CD4-positive, alpha-beta T cell (primary cell): Measurements from ENCODE around the gene ZNF764. TPM values are rescaled to one million over a fixed set of nuclear protein-coding genes. Genes with fewer than 3 reads are reported as not detected.
A peak's percentile ranks its signal among the peaks of the same experiment; 100 is the strongest.

Experiments used
- ATAC-seq: fragments of 200-7000 bp; cut with Tn5 transposase; one replicate; pipeline ENCODE4 v1.10.0; 2022; ENCODE audit warnings: mild to moderate bottlenecking; ENCODE audit not compliant: poor library complexity
- CTCF ChIA-PET: fragments of 350-600 bp; sonication (Branson Sonifier 250); formaldehyde crosslinking; loops from one replicate; lab custom pipeline; 2021; ENCODE audit warnings: antibody characterized with exemption, inconsistent platforms; lab: Charles Lee
- POLR2A ChIA-PET: fragments of 350-600 bp; sonication (Branson Sonifier 250); formaldehyde crosslinking; loops from one replicate; lab custom pipeline; 2021; ENCODE audit warnings: antibody characterized with exemption, inconsistent platforms; lab: Charles Lee
- DNase-seq, 14 experiments: peaks; one replicate each; pipeline ENCODE4 v3.0.0-alpha.2; 2013 to 2020; ENCODE audit warnings: mixed read lengths in 2 of 14
- H3K27ac ChIP-seq, 2 donors: one replicate each; pipeline versions ENCODE4 v1.5.1 to v1.7.0; 2013; ENCODE audit warnings: low read length in 2 of 2, low read depth in 1 of 2, mild to moderate bottlenecking in 1 of 2
- H3K27me3 ChIP-seq, 2 experiments: 1 replicate in 1 of 2; 2 replicates in 1 of 2; pipeline versions ENCODE4 v1.6.1 to v1.7.0; 2013; ENCODE audit warnings: low read length in 2 of 2, control low read depth in 1 of 2, mild to moderate bottlenecking in 1 of 2, moderate library complexity in 1 of 2; ENCODE audit not compliant: insufficient read depth in 2 of 2, control insufficient read depth in 1 of 2
- H3K36me3 ChIP-seq: one replicate; pipeline ENCODE4 v1.6.1; 2013; ENCODE audit warnings: low read length, control low read depth; ENCODE audit not compliant: insufficient read depth
- H3K4me1 ChIP-seq: one replicate; pipeline ENCODE4 v1.6.1; 2013; ENCODE audit warnings: low read length, control low read depth; ENCODE audit not compliant: insufficient read depth
- H3K4me3 ChIP-seq: one replicate; pipeline ENCODE4 v1.5.1; 2013; ENCODE audit warnings: mild to moderate bottlenecking, low read length, moderate library complexity
- H3K9me3 ChIP-seq, 2 experiments: 1 replicate in 1 of 2; 2 replicates in 1 of 2; pipeline versions ENCODE4 v1.6.1 to v1.7.0; 2013; ENCODE audit warnings: low read length in 2 of 2, mild to moderate bottlenecking in 2 of 2, control low read depth in 1 of 2, moderate library complexity in 1 of 2; ENCODE audit not compliant: control insufficient read depth in 1 of 2, insufficient read depth in 1 of 2
- H3K27ac Mint-ChIP-seq: one replicate; pipeline ENCODE4 v1.8.0; 2020; ENCODE audit warnings: mixed read lengths
- H3K27me3 Mint-ChIP-seq: one replicate; pipeline ENCODE4 v1.8.0; 2021; ENCODE audit warnings: mixed read lengths
- H3K36me3 Mint-ChIP-seq: one replicate; pipeline ENCODE4 v1.8.0; 2021; ENCODE audit warnings: low read depth, mixed read lengths
- H3K4me1 Mint-ChIP-seq: one replicate; pipeline ENCODE4 v1.8.0; 2021; ENCODE audit warnings: low read depth, mixed read lengths
- H3K4me3 Mint-ChIP-seq: one replicate; pipeline ENCODE4 v1.8.0; 2020; ENCODE audit warnings: mild to moderate bottlenecking, mixed read lengths
- H3K9me3 Mint-ChIP-seq: one replicate; pipeline ENCODE4 v1.8.0; 2020; ENCODE audit warnings: mixed read lengths
- intact Hi-C, 2 experiments: fragments of 100-400 bp; cut with DNase I in 1 of 2; cut with micrococcal nuclease in 1 of 2; formaldehyde crosslinking; loops; one replicate each; pipeline versions ENCODE4 v1.15.1 to v1.9.0; 2023 to 2025; cut with DNase I, micrococcal nuclease
- total RNA-seq, 174 experiments: library from RNA in 2 of 174; stranded (reverse) in 2 of 174; gene quantifications; one replicate each; pipeline ENCODE4 v1.2.3 and lab custom pipeline; 2021 to 2026
- TF ChIP-seq, protein P1 (sequence below): fragments of 200-600 bp; IDR thresholded peaks from one replicate; pipeline ENCODE4 v1.8.0; 2022; ENCODE audit warnings: antibody characterized with exemption, mild to moderate bottlenecking

Gene ZNF764
- total RNA-seq, 2 experiments from 2014 or later = 20.4 to 22.9 TPM

DNA sequence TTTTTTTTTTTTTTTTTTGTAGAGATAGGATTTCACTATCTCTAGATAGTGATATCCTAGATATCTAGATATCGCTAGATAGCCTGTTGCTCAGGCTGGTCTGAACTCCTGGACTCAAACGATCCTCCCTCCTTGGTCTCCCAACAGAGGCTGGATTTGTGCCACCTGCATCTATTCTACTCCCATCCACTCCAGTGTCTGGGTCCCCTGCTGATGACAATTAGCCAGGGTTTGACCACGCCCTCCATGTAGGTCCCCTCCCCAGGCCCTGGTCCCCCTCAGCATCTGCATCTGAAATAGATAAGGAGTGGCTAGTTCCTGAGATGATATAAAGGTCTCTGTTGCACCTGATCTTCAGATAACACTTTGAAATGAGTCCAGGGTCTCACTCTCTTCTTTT lies 11.1 kb upstream of the ZNF764 start:
- no peaks in the 10 kb centered on the region for H3K9me3 Mint-ChIP-seq
- Histone ChIP-seq H3K36me3 (peaks cover 8% of the 10 kb centered on the region), H3K4me1 (peaks cover 60% of the 10 kb centered on the region), H3K27ac (peak overlapping the region; percentile 34 to 87), H3K4me3 (no peak overlapping the region), H3K9me3 (no peaks in the 10 kb centered on the region), H3K27me3 (no peaks in the 10 kb centered on the region)
- intact Hi-C loops = no loop called here
- H3K36me3 Mint-ChIP-seq = no peaks in the 10 kb centered on the region
- H3K27ac Mint-ChIP-seq = peak overlapping the region; percentile 98
- peaks cover 47% of the 10 kb centered on the region for H3K4me1 Mint-ChIP-seq
- TF ChIP-seq, protein P1, sequence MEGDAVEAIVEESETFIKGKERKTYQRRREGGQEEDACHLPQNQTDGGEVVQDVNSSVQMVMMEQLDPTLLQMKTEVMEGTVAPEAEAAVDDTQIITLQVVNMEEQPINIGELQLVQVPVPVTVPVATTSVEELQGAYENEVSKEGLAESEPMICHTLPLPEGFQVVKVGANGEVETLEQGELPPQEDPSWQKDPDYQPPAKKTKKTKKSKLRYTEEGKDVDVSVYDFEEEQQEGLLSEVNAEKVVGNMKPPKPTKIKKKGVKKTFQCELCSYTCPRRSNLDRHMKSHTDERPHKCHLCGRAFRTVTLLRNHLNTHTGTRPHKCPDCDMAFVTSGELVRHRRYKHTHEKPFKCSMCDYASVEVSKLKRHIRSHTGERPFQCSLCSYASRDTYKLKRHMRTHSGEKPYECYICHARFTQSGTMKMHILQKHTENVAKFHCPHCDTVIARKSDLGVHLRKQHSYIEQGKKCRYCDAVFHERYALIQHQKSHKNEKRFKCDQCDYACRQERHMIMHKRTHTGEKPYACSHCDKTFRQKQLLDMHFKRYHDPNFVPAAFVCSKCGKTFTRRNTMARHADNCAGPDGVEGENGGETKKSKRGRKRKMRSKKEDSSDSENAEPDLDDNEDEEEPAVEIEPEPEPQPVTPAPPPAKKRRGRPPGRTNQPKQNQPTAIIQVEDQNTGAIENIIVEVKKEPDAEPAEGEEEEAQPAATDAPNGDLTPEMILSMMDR = no peak
- CTCF ChIA-PET = interaction anchor here (1.4 kb wide), 1 partner anchor 34 kb away, joined by 8 read pairs; no protein-coding TSS in a partner anchor
- POLR2A ChIA-PET = interaction anchor here (1.2 to 2.2 kb wide), 4 partner anchors 34 to 151 kb away, joined by 5 to 19 read pairs (median 6); partner anchors contain the start of genes DCTPP1 and ZNF747
- H3K27me3 Mint-ChIP-seq = no peaks in the 10 kb centered on the region
- DNase-seq = no peak
- peak overlapping the region; percentile 20 for H3K4me3 Mint-ChIP-seq
- no peak for ATAC-seq

DNA sequence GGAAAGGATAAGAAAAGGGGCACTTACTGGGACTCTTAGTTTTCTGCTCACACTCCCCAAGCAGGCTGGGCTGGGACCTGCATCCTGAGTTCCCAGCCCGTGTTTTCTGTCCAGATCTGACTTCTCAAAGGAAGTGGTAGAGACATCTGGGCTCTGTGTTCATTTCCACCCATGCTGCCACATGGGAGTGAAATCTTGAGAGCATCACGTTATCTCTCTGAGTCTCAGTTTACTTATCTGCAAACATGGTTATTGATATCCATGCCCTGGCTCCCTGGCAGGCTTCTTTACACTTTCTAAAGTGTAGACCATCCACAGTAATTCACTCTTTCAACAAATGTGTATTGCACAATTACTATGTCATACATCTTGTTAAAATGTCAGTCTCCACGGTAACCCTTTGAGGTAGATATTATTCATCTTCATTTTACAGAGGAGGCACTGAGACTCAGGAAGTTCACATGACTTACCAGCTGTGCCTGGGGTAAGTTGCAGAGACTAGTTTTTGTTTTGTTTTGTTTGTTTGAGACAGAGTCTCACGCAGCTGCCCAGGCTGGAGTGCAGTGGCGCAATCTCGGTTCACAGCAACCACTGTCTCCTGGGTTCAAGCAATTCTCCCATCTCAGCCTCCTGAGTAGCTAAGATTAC lies 9.9 kb upstream of the ZNF764 start:
- DNase-seq = peak in 13 of 14 experiments; percentile 25 to 87 (median 54)
- ChIA-PET CTCF (interaction anchor here (0.9 to 1.4 kb wide), 4 partner anchors 10 to 61 kb away, joined by 3 to 8 read pairs (median 4); partner anchors contain the start of gene ZNF764), POLR2A (interaction anchor here (0.8 to 3.1 kb wide), 10 partner anchors 10 to 150 kb away, joined by 3 to 43 read pairs (median 6); partner anchors contain the start of genes DCTPP1, ZNF747 and ZNF764)
- peak overlapping the region; percentile 92 for H3K4me3 Mint-ChIP-seq
- Histone ChIP-seq H3K27me3 (no peaks in the 10 kb centered on the region), H3K4me3 (no peak overlapping the region), H3K4me1 (peaks cover 60% of the 10 kb centered on the region), H3K9me3 (no peaks in the 10 kb centered on the region), H3K27ac (peak overlapping the region; percentile 87 to 93), H3K36me3 (peaks cover 8% of the 10 kb centered on the region)
- H3K36me3 Mint-ChIP-seq = no peaks in the 10 kb centered on the region
- H3K9me3 Mint-ChIP-seq = no peaks in the 10 kb centered on the region
- peaks cover 47% of the 10 kb centered on the region for H3K4me1 Mint-ChIP-seq
- TF ChIP-seq, protein P1 = no peak
- peak; percentile 45 for ATAC-seq
- no peaks in the 10 kb centered on the region for H3K27me3 Mint-ChIP-seq
- peak overlapping the region; percentile 98 for H3K27ac Mint-ChIP-seq
- intact Hi-C loops = loop anchor here in 1 of 2 experiments (1.0 kb wide), 1 partner anchor 10 kb away; the partner anchor contains the start of gene ZNF764

DNA sequence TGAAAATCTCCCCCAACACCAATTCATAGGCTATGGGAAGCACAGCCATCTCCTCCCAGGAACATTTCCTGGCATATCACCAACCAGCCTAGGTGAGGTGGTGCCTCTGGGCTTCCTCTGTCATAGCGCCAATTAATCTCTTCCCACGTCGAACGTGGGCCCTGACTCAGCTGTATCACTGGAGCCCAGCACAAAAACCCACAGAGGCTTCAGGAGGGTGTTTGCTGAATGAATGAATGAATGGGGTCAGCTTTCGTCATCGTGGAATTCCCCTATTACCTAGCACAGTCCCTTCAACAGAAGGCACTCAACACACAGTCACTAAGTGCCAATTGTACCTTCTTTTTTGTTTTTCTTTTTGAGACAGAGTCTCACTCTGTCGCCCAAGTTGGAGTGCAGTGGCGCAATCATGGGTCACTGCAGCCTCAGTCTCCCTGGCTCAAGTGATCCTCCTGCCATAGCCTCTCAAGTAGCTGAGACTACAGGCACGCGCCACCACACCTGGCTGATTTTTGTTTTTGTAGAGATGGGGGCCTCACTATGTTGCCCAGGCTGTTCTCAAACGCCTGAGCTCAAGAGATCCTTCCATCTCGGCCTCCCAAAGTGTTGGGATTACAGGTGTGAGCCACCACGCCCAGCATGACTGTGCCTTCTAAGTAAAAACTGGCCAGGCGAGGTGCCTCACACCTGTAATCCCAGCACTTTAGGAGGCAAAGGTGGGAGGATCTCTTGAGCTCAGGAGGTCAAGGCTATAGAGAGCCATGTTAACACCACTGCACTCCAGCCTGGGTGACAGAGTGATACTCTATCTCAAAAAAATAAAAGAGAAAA lies 9.2 kb upstream of the ZNF764 start:
- ChIA-PET POLR2A (interaction anchor here (1.2 to 3.1 kb wide), 5 partner anchors 9 to 149 kb away, joined by 5 to 43 read pairs (median 7); partner anchors contain the start of genes DCTPP1, ZNF747 and ZNF764), CTCF (interaction anchor here (1.0 to 1.7 kb wide), 6 partner anchors 9 to 62 kb away, joined by 3 to 8 read pairs (median 4); partner anchors contain the start of gene ZNF764)
- Mint-ChIP-seq H3K4me1 (peaks cover 46% of the 10 kb centered on the region), H3K27ac (peak overlapping the region; percentile 98), H3K4me3 (peak overlapping the region; percentile 92), H3K27me3 (no peaks in the 10 kb centered on the region), H3K9me3 (no peaks in the 10 kb centered on the region), H3K36me3 (no peaks in the 10 kb centered on the region)
- TF ChIP-seq, protein P1 = no peak
- Histone ChIP-seq H3K9me3 (no peaks in the 10 kb centered on the region), H3K27me3 (no peaks in the 10 kb centered on the region), H3K4me1 (peaks cover 55% of the 10 kb centered on the region), H3K36me3 (peaks cover 8% of the 10 kb centered on the region), H3K27ac (peak overlapping the region; percentile 87 to 93), H3K4me3 (no peak overlapping the region)
- DNase-seq (peak in 11 of 14 experiments; percentile 11 to 89 (median 43)), ATAC-seq (peak; percentile 10)
- intact Hi-C loops = no loop called here
